Adrenal gland (tissue), 19 donors: ENCODE results near the gene SGMS1. TPM values are rescaled to one million over a fixed set of nuclear protein-coding genes. Genes with fewer than 3 reads are reported as not detected.
"Not testable (repeated sequence)": the region's sequence is repeated elsewhere in the genome, so short reads cannot be mapped to it uniquely, and the experiment has no call there.

Experiments used
- DNase-seq, 7 donors: peaks; one replicate each; pipeline ENCODE4 v3.0.0-alpha.2; 2019 to 2020
- H3K27ac ChIP-seq, 5 donors: fragments of 200-600 bp; sonication (generic) in 4 of 5; 1 replicate in 3 of 5; 2 replicates in 2 of 5; pipeline versions ENCODE4 v1.5.1 to v1.8.0; 2016 to 2020; ENCODE audit warnings: mild to moderate bottlenecking in 1 of 5
- H3K27me3 ChIP-seq: fragments of 200-600 bp; 2 replicates; pipeline ENCODE4 v1.8.0; 2021
- H3K36me3 ChIP-seq, 2 donors: fragments of 200-600 bp; replicated peaks in 1 of 2; 1 replicate in 1 of 2; 2 replicates in 1 of 2; pipeline versions ENCODE4 v1.5.1 to v1.8.0; 2018 to 2022
- H3K4me1 ChIP-seq, 2 donors: fragments of 200-600 bp; replicated peaks in 1 of 2; 1 replicate in 1 of 2; 2 replicates in 1 of 2; pipeline versions ENCODE4 v1.5.1 to v1.8.0; 2018 to 2021
- H3K4me3 ChIP-seq, 4 donors: fragments of 200-600 bp; sonication (generic) in 3 of 4; one replicate each; pipeline ENCODE4 v1.5.1; 2016 to 2018
- H3K9me3 ChIP-seq, 3 donors: fragments of 200-600 bp; sonication (generic) in 1 of 3; replicated peaks in 1 of 3; 1 replicate in 2 of 3; 2 replicates in 1 of 3; pipeline versions ENCODE4 v1.5.1 to v1.8.0; 2016 to 2021
- POLR2A ChIP-seq, 2 donors: fragments of 450-650 bp; IDR thresholded peaks; one replicate each; pipeline ENCODE4 v1.6.1; 2017; ENCODE audit warnings: antibody characterized with exemption in 2 of 2, mild to moderate bottlenecking in 2 of 2, moderate library complexity in 1 of 2
- WGBS, 4 donors: extraction: QIAGEN DNeasy Blood & Tissue Kit in 2 of 4; methylation state at CpG; one replicate each; pipeline versions ENCODE4 v1.1.5 to v1.1.7; 2013 to 2017; 5-methylcytosine and 5-hydroxymethylcytosine counted together
- intact Hi-C, 2 donors: fragments of 100-400 bp; cut with DNase I; formaldehyde crosslinking; loops; one replicate each; pipeline versions ENCODE4 v1.14.1 to v1.15.0; 2022 to 2023
- long read RNA-seq, 10 donors: library from polyadenylated mRNA in 3 of 10; unstranded in 2 of 10; stranded (forward) in 1 of 10; transcript quantifications; one replicate each; pipeline ENCODE4 v2.0.0 and lab custom pipeline, GENCODE V29; 2021 to 2026
- polyA plus RNA-seq, 3 donors: library from polyadenylated mRNA; stranded (reverse); fragments of 200-250 nt in 2 of 3; fragments of 350-450 nt in 1 of 3; fragmentation: Illumina TruSeq in 1 of 3; extraction: RNeasy Lipid Tissue Mini Kit (QIAGEN cat#74804) in 1 of 3; gene quantifications; one replicate each; pipeline ENCODE4 v1.2.3, GENCODE V29; 2013 to 2014
- total RNA-seq, 9 donors: library from RNA; depleted of rRNA in 4 of 9; stranded (reverse); fragments of >200 nt in 4 of 9; fragments of 120-200 nt in 1 of 9; fragmentation: NEBNext Ultra II Directional in 1 of 9; extraction: Animal tissue kit (Norgen Biotek cat#: 25700) in 1 of 9; gene quantifications; one replicate each; pipeline versions ENCODE4 v1.1.0 to v1.2.4, GENCODE V29; 2013 to 2023
- TF ChIP-seq, protein P1 (sequence below), 6 experiments: fragments of 450-650 bp in 4 of 6; fragments of 200-600 bp in 2 of 6; sonication (generic) in 1 of 6; IDR thresholded peaks; 1 replicate in 5 of 6; 2 replicates in 1 of 6; pipeline versions ENCODE4 v1.5.1 to v1.8.0; 2016 to 2021; ENCODE audit warnings: antibody characterized with exemption in 6 of 6, mild to moderate bottlenecking in 2 of 6, moderate library complexity in 1 of 6
- donor health status: healthy with polysubstance abuse.
- donor health status: Bipolar disorder and iron deficiency.
- donor health status: DM: yes; HTN: yes; CAD: no.
- donor health status: DM: no; HTN: no; CAD: no.
- donor health status: DM: no; HTN: no; CAD: no.
- donor health status: DM: yes; HTN: yes; CAD: no.

The SGMS1 gene
- total RNA-seq, result 100 to 1,000 TPM in 2 of 9 donors, 10 to 100 TPM in 7; 49.0 to 152 (median 63.7) TPM
- polyA plus RNA-seq, result 10 to 100 TPM in 1 of 3 donors, 1 to 10 TPM in 2; 9.1 to 67.4 (median 9.6) TPM
- long read RNA-seq, donor 1, transcript SGMS1-202 (11 exons, 3,744 nt), result major isoform, 6 of 16 reads
- long read RNA-seq, donor 1, partial matches to known transcripts, result 9 of 16 reads
- long read RNA-seq, donor 1, other reads (novel, unspliced or antisense), result 0 of 16 reads
- long read RNA-seq, donor 2, transcript SGMS1-202 (11 exons, 3,744 nt), result major isoform, 7 of 15 reads
- long read RNA-seq, donor 2, partial matches to known transcripts, result 7 of 15 reads
- long read RNA-seq, donor 2, other reads (novel, unspliced or antisense), result 0 of 15 reads
- long read RNA-seq, donor 3, transcript SGMS1-202 (11 exons, 3,744 nt), result major isoform, 9 of 14 reads
- long read RNA-seq, donor 3, partial matches to known transcripts, result 0 of 14 reads
- long read RNA-seq, donor 3, other reads (novel, unspliced or antisense), result 5 of 14 reads
- long read RNA-seq, donor 4, transcript SGMS1-202 (11 exons, 3,744 nt), result major isoform, 11 of 26 reads
- long read RNA-seq, donor 4, partial matches to known transcripts, result 8 of 26 reads
- long read RNA-seq, donor 4, other reads (novel, unspliced or antisense), result 7 of 26 reads
- long read RNA-seq, donor 5, transcript SGMS1-202 (11 exons, 3,744 nt), result major isoform, 22 of 51 reads
- long read RNA-seq, donor 5, partial matches to known transcripts, result 4 of 51 reads
- long read RNA-seq, donor 5, other reads (novel, unspliced or antisense), result 25 of 51 reads
- long read RNA-seq, donor 6, partial matches to known transcripts, result 6 of 7 reads
- long read RNA-seq, donor 6, other reads (novel, unspliced or antisense), result 1 of 7 reads
- long read RNA-seq, donor 7, partial matches to known transcripts, result 0 of 3 reads
- long read RNA-seq, donor 7, other reads (novel, unspliced or antisense), result 0 of 3 reads
- long read RNA-seq, donor 8, transcript SGMS1-202 (11 exons, 3,744 nt), result major isoform, 9 of 10 reads
- long read RNA-seq, donor 8, partial matches to known transcripts, result 0 of 10 reads
- long read RNA-seq, donor 8, other reads (novel, unspliced or antisense), result 0 of 10 reads
- long read RNA-seq, donor 9, transcript SGMS1-202 (11 exons, 3,744 nt), result major isoform, 8 of 9 reads
- long read RNA-seq, donor 9, partial matches to known transcripts, result 0 of 9 reads
- long read RNA-seq, donor 9, other reads (novel, unspliced or antisense), result 0 of 9 reads
- long read RNA-seq, donor 10, partial matches to known transcripts, result 6 of 6 reads
- long read RNA-seq, donor 10, other reads (novel, unspliced or antisense), result 0 of 6 reads

- DNase-seq, result peak; percentile 84 to 91 (median 89)
- WGBS, 4 donors, result 0 to 2% (median 1%) methylated on average over 12 to 74 of the region's 74 CpGs
- Histone ChIP-seq H3K36me3 (no peaks in the 10 kb centered on the region), H3K27me3 (no peaks in the 10 kb centered on the region), H3K27ac (peak within 1 kb of the TSS; percentile 92 to 99 (median 96)), H3K4me1 (peaks cover 13 to 36% of the 10 kb centered on the region in 2 donors), H3K9me3 (no peaks in the 10 kb centered on the region), H3K4me3 (peak within 1 kb of the TSS; percentile 66 to 93 (median 78))
- intact Hi-C loops, result loop anchor here in 1 of 2 donors (10.0 kb wide), 1 partner anchor 339 kb away; no protein-coding TSS in a partner anchor
- peak; percentile 79 to 81 for TF ChIP-seq POLR2A (IDR thresholded peaks at IDR 0.05)
- TF ChIP-seq, protein P1, sequence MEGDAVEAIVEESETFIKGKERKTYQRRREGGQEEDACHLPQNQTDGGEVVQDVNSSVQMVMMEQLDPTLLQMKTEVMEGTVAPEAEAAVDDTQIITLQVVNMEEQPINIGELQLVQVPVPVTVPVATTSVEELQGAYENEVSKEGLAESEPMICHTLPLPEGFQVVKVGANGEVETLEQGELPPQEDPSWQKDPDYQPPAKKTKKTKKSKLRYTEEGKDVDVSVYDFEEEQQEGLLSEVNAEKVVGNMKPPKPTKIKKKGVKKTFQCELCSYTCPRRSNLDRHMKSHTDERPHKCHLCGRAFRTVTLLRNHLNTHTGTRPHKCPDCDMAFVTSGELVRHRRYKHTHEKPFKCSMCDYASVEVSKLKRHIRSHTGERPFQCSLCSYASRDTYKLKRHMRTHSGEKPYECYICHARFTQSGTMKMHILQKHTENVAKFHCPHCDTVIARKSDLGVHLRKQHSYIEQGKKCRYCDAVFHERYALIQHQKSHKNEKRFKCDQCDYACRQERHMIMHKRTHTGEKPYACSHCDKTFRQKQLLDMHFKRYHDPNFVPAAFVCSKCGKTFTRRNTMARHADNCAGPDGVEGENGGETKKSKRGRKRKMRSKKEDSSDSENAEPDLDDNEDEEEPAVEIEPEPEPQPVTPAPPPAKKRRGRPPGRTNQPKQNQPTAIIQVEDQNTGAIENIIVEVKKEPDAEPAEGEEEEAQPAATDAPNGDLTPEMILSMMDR (IDR thresholded peaks at IDR 0.05), result peak in 2 of 6 experiments; percentile 17 to 18
Measured at GRCh38 chr10:50623663-50624412, at the start of gene SGMS1. SGMS1 (minus strand) TSS chr10:50623956; CDS start chr10:50344114, 279,842 bp downstream.

- WGBS, 4 donors, result 67 to 90% (median 86%) methylated on average over 1 of the region's 1 CpG
- intact Hi-C loops, H3K36me3 ChIP-seq: not testable (repeated sequence)
Measured at GRCh38 chr10:50672152-50672551, 48.4 kb upstream of the SGMS1 start.

DNA sequence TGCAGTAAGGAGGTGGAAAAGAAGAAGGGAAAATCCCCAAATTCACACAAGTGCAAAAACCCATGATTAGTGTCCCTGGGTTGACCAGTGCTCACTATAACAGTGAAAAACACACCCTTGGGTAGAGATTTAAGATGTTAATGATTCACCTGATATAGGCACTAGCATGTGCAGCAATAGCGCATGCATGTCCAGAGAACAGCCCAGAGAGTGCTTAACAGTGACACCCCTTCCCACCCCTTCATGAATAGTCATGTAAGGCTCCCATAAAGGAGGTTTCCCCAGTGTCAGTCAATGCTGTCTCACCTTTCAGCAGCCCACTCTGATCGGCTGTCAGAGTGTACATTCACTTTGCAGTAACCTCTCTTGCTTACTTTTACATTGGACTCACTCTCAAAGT, 47.9 kb upstream of the SGMS1 start:
- H3K36me3 ChIP-seq, H3K9me3 ChIP-seq, H3K4me3 ChIP-seq, intact Hi-C loops, DNase-seq, H3K27ac ChIP-seq, H3K27me3 ChIP-seq, H3K4me1 ChIP-seq: not testable (repeated sequence)
- 33 to 92% (median 86%) methylated on average over 1 to 2 of the region's 2 CpGs for WGBS, 4 donors

More at GRCh38 chr10:50672152-50672551, 48.4 kb upstream of the SGMS1 start:
- not testable (repeated sequence) for H3K9me3 ChIP-seq, H3K4me3 ChIP-seq, H3K4me1 ChIP-seq, DNase-seq, H3K27ac ChIP-seq, H3K27me3 ChIP-seq

DNA sequence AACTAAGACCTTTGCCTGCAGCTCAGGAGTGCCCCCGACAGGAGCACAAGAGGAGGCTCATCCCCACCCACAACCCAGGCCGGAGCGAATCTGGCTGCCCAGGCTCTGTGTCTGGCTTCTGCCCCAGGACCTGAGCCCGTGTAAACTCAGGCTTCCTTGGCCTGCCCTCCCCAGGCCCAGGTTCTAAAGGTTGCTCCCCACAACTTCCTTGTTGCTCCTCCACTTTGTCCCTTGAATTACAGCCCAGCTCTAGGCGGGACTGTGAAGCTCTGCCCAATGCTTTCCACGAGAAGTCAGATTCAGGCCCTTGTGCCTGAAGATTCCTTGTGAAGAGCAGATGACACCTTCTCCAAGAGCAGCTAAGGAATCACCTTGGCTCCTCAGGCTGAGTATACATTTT, 46.2 kb upstream of the SGMS1 start:
- DNase-seq, intact Hi-C loops, H3K27me3 ChIP-seq, H3K36me3 ChIP-seq, H3K27ac ChIP-seq, H3K4me1 ChIP-seq, H3K4me3 ChIP-seq, H3K9me3 ChIP-seq: not testable (repeated sequence)
- 66 to 87% (median 76%) methylated on average over 2 to 6 of the region's 6 CpGs for WGBS, 4 donors

DNA sequence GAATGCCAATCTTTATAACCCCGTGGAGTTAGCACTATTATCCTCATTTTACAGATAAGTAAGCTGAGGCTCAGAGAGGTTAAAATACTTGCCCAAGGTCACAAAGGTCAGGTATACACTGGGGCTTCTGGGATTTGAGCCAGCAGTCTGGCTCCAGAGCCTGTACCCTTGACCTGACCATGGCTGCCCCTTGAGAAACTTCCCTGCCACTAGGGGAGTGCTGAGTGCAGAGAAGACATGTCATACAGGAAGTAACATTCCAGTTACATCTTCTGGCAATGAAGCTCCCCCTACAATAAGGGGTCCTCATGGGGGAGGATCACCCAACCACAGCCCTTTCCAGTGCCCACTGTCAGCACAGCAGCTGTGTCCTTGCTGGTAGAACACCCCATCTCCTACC, 43.6 kb upstream of the SGMS1 start:
- H3K27me3 ChIP-seq, H3K36me3 ChIP-seq, H3K9me3 ChIP-seq, H3K27ac ChIP-seq, H3K4me3 ChIP-seq, H3K4me1 ChIP-seq, intact Hi-C loops, DNase-seq: not testable (repeated sequence)
- WGBS, 4 donors, result 74 to 100% (median 81%) methylated on average over 1 of the region's 1 CpG

- H3K27ac ChIP-seq, intact Hi-C loops, H3K9me3 ChIP-seq, H3K27me3 ChIP-seq, H3K36me3 ChIP-seq, DNase-seq, H3K4me3 ChIP-seq, H3K4me1 ChIP-seq: not testable (repeated sequence)
- WGBS, 4 donors, result 76 to 93% (median 88%) methylated on average over 4 to 5 of the region's 5 CpGs
Measured at GRCh38 chr10:50662420-50662819, 38.7 kb upstream of the SGMS1 start.

DNA sequence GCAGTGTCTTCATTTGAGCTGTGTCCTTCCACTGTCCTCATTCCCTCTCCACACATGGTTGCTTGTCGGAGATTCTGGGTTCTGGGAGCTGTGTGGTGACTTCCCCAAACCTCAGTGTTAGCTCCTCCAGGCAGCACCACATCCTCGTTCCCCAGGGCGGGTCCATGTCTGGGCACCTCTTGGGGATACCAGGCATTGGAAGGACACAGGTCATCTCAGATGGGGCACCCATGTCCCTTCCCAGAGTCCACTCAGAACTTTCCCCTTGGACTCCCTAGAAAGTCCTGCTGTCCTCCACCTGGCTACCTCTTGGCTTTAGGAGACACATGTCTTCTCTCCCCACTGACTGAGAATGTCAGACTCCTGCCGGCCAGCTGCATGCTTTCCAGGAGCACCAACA, 37.8 kb upstream of the SGMS1 start:
- H3K27ac ChIP-seq, H3K4me1 ChIP-seq, H3K36me3 ChIP-seq, DNase-seq, intact Hi-C loops, H3K9me3 ChIP-seq, H3K27me3 ChIP-seq, H3K4me3 ChIP-seq: not testable (repeated sequence)
- WGBS, 4 donors, result 83 to 86% (median 84%) methylated on average over 4 of the region's 4 CpGs
